Fibroblast of the aortic adventitia (primary cell): ENCODE measurements around the gene ABAT. TPM values are rescaled to one million over a fixed set of nuclear protein-coding genes. Genes with fewer than 3 reads are reported as not detected.
"Not testable (repeated sequence)": the region's sequence is repeated elsewhere in the genome, so short reads cannot be mapped to it uniquely, and the experiment has no call there.

Experiments
- DNase-seq: peaks from one replicate; pipeline ENCODE4 v3.0.0-alpha.2; 2010; ENCODE audit warnings: low read depth
- H3K4me3 ChIP-seq: 2 replicates; pipeline ENCODE4 v1.5.1; 2011; ENCODE audit warnings: low read depth, mild to moderate bottlenecking, control low read depth, low read length, moderate library complexity
- CTCF ChIP-seq: IDR thresholded peaks from 2 replicates; pipeline ENCODE4 v1.5.1; 2011; ENCODE audit warnings: mild to moderate bottlenecking, low read length, control low read depth, inconsistent platforms; ENCODE audit not compliant: insufficient read depth
- total RNA-seq: library from RNA; depleted of rRNA; stranded (reverse); fragments of >200 nt; gene quantifications from 2 replicates; pipeline ENCODE4 v1.2.3, GENCODE V29; 2012; ENCODE audit warnings: low replicate concordance

The ABAT gene
- total RNA-seq, 1 donor, result 1.4 TPM

- TF ChIP-seq CTCF, result no peak
- DNase-seq, result no peak
- no peak overlapping the region for H3K4me3 ChIP-seq
These were observed 25.5 kb upstream of the ABAT start for GRCh38 chr16:8648877-8649276.

DNA sequence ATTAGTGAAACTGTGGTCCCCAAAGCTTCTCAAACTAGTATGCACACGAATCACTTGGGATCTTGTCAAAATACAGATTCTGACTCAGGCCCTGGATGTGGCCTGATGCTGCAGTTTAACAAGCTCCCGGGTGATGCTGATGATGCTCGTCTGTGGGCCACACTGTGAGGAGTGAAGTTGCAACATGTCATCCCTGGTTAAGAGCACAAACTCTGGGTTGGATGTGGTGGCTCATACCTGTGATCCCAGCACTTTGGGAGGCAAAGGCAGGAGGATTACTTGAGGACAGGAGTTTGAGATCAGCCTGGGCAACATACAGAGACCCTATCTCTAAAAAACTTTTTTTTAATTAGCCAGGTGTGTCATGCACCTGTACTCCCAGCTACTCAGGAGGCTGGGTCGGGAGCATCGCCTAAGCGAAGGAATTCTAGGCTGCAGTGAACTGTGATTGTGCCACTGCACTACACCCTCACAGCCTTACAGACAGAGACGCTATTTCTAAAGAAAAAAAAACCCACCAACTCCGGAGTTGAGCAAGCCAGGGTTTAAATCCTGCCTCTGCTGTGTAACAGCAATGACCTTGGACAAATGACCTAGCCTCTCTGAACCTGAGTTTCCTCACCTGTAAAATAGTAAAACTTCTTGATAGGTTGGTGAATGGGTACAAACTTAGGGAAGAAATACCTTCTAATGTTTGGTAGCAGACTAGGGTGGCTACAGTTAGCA is 24.4 kb upstream of the ABAT start:
- TF ChIP-seq CTCF, result no peak
- DNase-seq, result no peak
- H3K4me3 ChIP-seq, result no peak overlapping the region

- TF ChIP-seq CTCF, result peak; percentile 59
- peak; percentile 18 for DNase-seq
- H3K4me3 ChIP-seq, result not testable (repeated sequence)
These were observed 22.5 kb upstream of the ABAT start for GRCh38 chr16:8651958-8652357.

- peak; percentile 39 for DNase-seq
- no peak overlapping the region for H3K4me3 ChIP-seq
- TF ChIP-seq CTCF, result peak; percentile 53
These were observed 19.2 kb upstream of the ABAT start for GRCh38 chr16:8655184-8655717.

DNA sequence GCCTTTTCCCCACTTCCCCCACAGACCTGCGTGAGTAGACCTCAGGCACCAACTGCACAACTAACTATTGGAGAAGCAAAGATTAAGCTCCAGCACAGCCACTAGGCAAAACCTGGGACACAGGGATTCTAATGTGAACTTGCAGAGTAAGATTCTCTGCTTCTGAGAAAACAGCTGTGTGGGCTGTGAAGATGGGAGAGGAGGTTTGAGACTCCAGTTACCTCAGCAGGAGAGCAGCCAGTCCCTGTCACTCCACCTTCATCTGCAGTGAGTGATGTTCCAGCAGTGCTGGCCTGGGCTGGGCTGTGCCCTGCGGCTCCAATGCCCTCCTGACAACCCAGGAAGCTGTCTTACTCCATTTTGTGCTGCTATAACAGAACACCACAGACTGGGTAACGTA is 18.0 kb upstream of the ABAT start:
- no peak for TF ChIP-seq CTCF
- no peak for DNase-seq
- no peak overlapping the region for H3K4me3 ChIP-seq

DNA sequence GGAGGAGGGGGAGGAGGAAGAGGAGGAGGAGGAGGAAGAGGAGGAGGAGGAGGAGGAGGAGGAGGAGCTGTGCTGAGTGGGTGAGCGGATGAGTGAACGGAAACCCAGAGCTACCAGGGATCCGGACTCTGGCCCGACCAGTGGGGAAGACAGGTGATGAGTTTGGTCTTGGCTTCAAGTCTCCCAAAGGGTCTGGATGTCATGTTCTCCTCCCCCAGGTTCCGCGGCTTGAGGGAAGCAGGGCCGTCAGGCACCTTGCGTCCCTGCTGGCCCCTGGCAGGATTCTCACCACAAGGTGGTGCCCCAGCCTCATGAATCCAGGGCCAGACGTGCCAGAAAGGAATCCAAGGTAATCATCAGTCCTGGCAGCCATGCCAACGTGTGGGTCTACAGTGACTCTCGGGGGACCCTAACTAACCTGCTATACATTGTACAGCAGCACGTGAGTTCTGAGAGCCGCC is 13.5 kb upstream of the ABAT start:
- DNase-seq, result peak; percentile 67
- H3K4me3 ChIP-seq, result no peak overlapping the region
- peak; percentile 85 for TF ChIP-seq CTCF
